Transverse colon (tissue), 4 donors: ENCODE measurements around the gene XPNPEP3. TPM values are rescaled to one million over a fixed set of nuclear protein-coding genes. Genes with fewer than 3 reads are reported as not detected.
A peak's percentile ranks its signal among the peaks of the same experiment; 100 is the strongest.

ENCODE experiments used
- DNase-seq: peaks from one replicate; pipeline ENCODE4 v3.0.0-alpha.2; 2019
- H3K27ac ChIP-seq, 4 donors: fragments of 200-600 bp; sonication (generic); 2 replicates each; pipeline ENCODE4 v1.5.1; 2016 to 2018; ENCODE audit warnings: inconsistent platforms in 4 of 4
- H3K27me3 ChIP-seq: fragments of 200-600 bp; sonication (generic); 2 replicates; pipeline ENCODE4 v1.5.1; 2017; ENCODE audit warnings: inconsistent platforms
- H3K36me3 ChIP-seq, 4 donors: fragments of 200-600 bp; sonication (generic); 2 replicates each; pipeline ENCODE4 v1.5.1; 2017 to 2019; ENCODE audit warnings: inconsistent platforms in 4 of 4
- H3K4me1 ChIP-seq, 4 donors: fragments of 200-600 bp; sonication (generic); 2 replicates each; pipeline ENCODE4 v1.5.1; 2017 to 2020; ENCODE audit warnings: inconsistent platforms in 4 of 4
- H3K4me3 ChIP-seq, 4 donors: fragments of 200-600 bp; sonication (generic); 1 replicate in 1 of 4; 2 replicates in 3 of 4; pipeline versions ENCODE4 v1.5.1 to v1.6.1; 2017 to 2019; ENCODE audit warnings: inconsistent platforms in 4 of 4
- H3K9me3 ChIP-seq, 2 donors: fragments of 200-600 bp; sonication (generic); 2 replicates each; pipeline ENCODE4 v1.5.1; 2017 to 2019; ENCODE audit warnings: inconsistent platforms in 2 of 2
- EP300 ChIP-seq: sonication (generic); formaldehyde crosslinking; IDR thresholded peaks from one replicate; pipeline ENCODE4 v1.6.1; 2017; ENCODE audit warnings: antibody characterized with exemption, low read depth
- POLR2A ChIP-seq: fragments of 450-650 bp; IDR thresholded peaks from one replicate; pipeline ENCODE4 v1.6.1; 2016; ENCODE audit warnings: antibody characterized with exemption, mild to moderate bottlenecking, moderate library complexity
- POLR2AphosphoS5 ChIP-seq, 3 donors: sonication (generic); formaldehyde crosslinking; IDR thresholded peaks; one replicate each; pipeline ENCODE4 v1.6.1; 2016; ENCODE audit warnings: antibody characterized with exemption in 3 of 3
- WGBS, 2 donors: methylation state at CpG; one replicate each; pipeline ENCODE4 v1.1.5; 2018; ENCODE audit warnings: low coverage in 1 of 2; 5-methylcytosine and 5-hydroxymethylcytosine counted together
- in situ Hi-C, 4 donors: fragments of 200-750 bp; cut with MboI; loops; one replicate each; pipeline versions ENCODE4 v1.15.0 to v1.15.1; 2017; ENCODE audit warnings: low sequenced_read_pairs in 3 of 4, low pct_ligation_motif_present in 1 of 4, low pct_unique_long_range_greater_than_20kb in 1 of 4
- intact Hi-C: fragments of 100-400 bp; cut with DNase I; formaldehyde crosslinking; loops from one replicate; pipeline ENCODE4 v1.15.1; 2023; ENCODE audit warnings: low total_unique reads
- total RNA-seq, 4 donors: library from RNA; depleted of rRNA; stranded (reverse); fragments of >200 nt; gene quantifications; one replicate each; pipeline ENCODE4 v1.1.0, GENCODE V29; 2016
- TF ChIP-seq, protein P1 (sequence below), 5 experiments: fragments of 200-600 bp in 3 of 5; fragments of 450-650 bp in 2 of 5; sonication (generic) in 3 of 5; IDR thresholded peaks; 1 replicate in 2 of 5; 2 replicates in 3 of 5; pipeline ENCODE4 v1.5.1; 2016 to 2017; ENCODE audit warnings: antibody characterized with exemption in 5 of 5, inconsistent platforms in 3 of 5, mild to moderate bottlenecking in 2 of 5, moderate library complexity in 1 of 5

XPNPEP3 gene
- total RNA-seq, 4 donors from 2014 or later, result 5.8 to 14.1 (median 7.8) TPM

DNA sequence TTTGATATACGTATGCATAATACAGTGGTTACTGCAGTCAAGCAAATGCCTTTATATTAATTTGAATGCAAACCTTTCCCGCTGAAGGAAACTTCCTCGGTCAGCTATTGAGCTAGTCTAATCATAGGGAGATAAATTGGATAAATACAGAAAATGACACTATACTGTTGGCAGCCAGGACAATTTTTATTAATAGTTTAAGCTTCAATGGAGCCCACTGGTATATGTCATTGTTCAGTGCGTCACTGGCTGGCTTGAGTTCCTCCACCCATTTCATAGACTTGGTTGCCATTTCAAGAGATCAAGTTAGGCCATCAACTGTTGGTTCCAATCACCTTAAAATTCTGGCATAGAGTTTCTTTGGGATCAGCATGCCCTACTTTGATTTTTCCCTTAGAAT, 37.5 kb downstream of the XPNPEP3 start:
- no peaks in the 10 kb centered on the region for H3K27me3 ChIP-seq
- no peak for DNase-seq
- no peaks in the 10 kb centered on the region for H3K36me3 ChIP-seq
- no peaks in the 10 kb centered on the region for H3K4me1 ChIP-seq
- TF ChIP-seq, protein P1, sequence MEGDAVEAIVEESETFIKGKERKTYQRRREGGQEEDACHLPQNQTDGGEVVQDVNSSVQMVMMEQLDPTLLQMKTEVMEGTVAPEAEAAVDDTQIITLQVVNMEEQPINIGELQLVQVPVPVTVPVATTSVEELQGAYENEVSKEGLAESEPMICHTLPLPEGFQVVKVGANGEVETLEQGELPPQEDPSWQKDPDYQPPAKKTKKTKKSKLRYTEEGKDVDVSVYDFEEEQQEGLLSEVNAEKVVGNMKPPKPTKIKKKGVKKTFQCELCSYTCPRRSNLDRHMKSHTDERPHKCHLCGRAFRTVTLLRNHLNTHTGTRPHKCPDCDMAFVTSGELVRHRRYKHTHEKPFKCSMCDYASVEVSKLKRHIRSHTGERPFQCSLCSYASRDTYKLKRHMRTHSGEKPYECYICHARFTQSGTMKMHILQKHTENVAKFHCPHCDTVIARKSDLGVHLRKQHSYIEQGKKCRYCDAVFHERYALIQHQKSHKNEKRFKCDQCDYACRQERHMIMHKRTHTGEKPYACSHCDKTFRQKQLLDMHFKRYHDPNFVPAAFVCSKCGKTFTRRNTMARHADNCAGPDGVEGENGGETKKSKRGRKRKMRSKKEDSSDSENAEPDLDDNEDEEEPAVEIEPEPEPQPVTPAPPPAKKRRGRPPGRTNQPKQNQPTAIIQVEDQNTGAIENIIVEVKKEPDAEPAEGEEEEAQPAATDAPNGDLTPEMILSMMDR (IDR thresholded peaks at IDR 0.05), result no peak
- TF ChIP-seq POLR2A (no peak), POLR2AphosphoS5 (IDR thresholded peaks at IDR 0.05) (no peak), EP300 (no peak)
- no peaks in the 10 kb centered on the region for H3K9me3 ChIP-seq
- no peak overlapping the region for H3K4me3 ChIP-seq
- in situ Hi-C loops, result no loop called here
- no peak overlapping the region for H3K27ac ChIP-seq
- intact Hi-C loops, result no loop called here
- 91 to 100% methylated on average over 1 to 4 of the region's 4 CpGs for WGBS, 2 donors

- Histone ChIP-seq H3K4me1 (no peaks in the 10 kb centered on the region), H3K4me3 (peak overlapping the region in 1 of 4 donors; percentile 20), H3K27me3 (no peaks in the 10 kb centered on the region), H3K9me3 (no peaks in the 10 kb centered on the region), H3K27ac (no peak overlapping the region), H3K36me3 (no peaks in the 10 kb centered on the region)
- TF ChIP-seq, protein P1 (IDR thresholded peaks at IDR 0.05), result peak; percentile 32 to 57 (median 45)
- no peak for TF ChIP-seq POLR2AphosphoS5 (IDR thresholded peaks at IDR 0.05)
- intact Hi-C loops (no loop called here), in situ Hi-C loops (no loop called here)
- WGBS, 2 donors, result 34 to 35% methylated on average over 3 of the region's 3 CpGs
- no peak for DNase-seq
Observed at GRCh38 chr22:40898850-40899357, 42.0 kb downstream of the XPNPEP3 start.

DNA sequence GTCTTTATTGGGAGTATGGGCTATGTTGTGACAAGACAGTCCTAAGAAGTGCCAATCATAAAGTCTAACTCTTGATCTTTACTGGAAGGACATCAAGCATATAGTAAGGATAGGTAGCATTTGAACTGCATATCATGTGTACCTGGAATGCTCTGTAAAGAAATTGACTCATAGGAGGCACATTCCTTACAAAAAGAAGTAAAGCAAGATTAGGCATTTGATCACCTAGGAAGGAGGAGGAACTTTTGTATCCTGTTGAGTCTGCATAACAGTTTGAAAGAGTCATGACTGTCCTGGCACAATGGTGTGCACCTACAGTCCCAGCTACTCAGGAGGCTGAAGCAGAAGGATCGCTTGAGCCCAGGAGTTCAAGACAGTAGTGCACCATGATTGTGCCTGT, 47.2 kb downstream of the XPNPEP3 start:
- Histone ChIP-seq H3K27ac (no peak overlapping the region), H3K9me3 (no peaks in the 10 kb centered on the region), H3K4me1 (no peaks in the 10 kb centered on the region), H3K36me3 (peaks cover 0 to 4% (median 0%) of the 10 kb centered on the region in 4 donors), H3K4me3 (no peak overlapping the region), H3K27me3 (no peaks in the 10 kb centered on the region)
- DNase-seq, result no peak
- intact Hi-C loops, result no loop called here
- WGBS, 2 donors, result 91% methylated on average over 1 of the region's 1 CpG; no CpG with 5 or more reads in 1 of the 2 donors
- TF ChIP-seq POLR2A, result no peak
- TF ChIP-seq EP300, result no peak
- TF ChIP-seq, protein P1 (IDR thresholded peaks at IDR 0.05), result no peak
- no peak for TF ChIP-seq POLR2AphosphoS5 (IDR thresholded peaks at IDR 0.05)
- in situ Hi-C loops, result no loop called here

DNA sequence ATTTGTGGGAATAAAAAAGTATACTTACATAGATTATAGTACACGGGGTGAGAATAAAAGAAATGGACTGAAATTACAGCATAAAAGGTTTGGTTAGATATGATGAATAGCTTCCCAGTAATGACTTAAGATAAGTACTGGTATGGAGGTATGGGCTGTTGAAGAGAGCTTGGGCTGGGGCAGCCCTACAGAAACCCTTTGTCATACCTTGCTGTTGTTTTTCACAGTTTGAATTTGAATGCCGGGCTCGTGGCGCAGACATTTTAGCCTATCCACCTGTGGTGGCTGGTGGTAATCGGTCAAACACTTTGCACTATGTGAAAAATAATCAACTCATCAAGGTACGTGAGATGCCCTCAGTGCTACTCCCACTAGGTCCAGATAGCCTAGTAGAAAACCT, 51.9 kb downstream of the XPNPEP3 start:
- no peak for DNase-seq
- Histone ChIP-seq H3K9me3 (no peaks in the 10 kb centered on the region), H3K4me3 (no peak overlapping the region), H3K27ac (no peak overlapping the region), H3K4me1 (no peaks in the 10 kb centered on the region), H3K36me3 (peaks cover 0 to 13% (median 0%) of the 10 kb centered on the region in 4 donors), H3K27me3 (no peaks in the 10 kb centered on the region)
- 93 to 95% methylated on average over 6 of the region's 6 CpGs for WGBS, 2 donors
- TF ChIP-seq POLR2AphosphoS5 (IDR thresholded peaks at IDR 0.05), result no peak
- TF ChIP-seq POLR2A, result no peak
- no peak for TF ChIP-seq EP300
- TF ChIP-seq, protein P1 (IDR thresholded peaks at IDR 0.05), result no peak
- intact Hi-C loops (no loop called here), in situ Hi-C loops (no loop called here)
